ENCODE measurements around the gene MYLK.
"Not testable (repeated sequence)": the region's sequence is repeated elsewhere in the genome, so short reads cannot be mapped to it uniquely, and the experiment has no call there.

The MYLK gene

DNA sequence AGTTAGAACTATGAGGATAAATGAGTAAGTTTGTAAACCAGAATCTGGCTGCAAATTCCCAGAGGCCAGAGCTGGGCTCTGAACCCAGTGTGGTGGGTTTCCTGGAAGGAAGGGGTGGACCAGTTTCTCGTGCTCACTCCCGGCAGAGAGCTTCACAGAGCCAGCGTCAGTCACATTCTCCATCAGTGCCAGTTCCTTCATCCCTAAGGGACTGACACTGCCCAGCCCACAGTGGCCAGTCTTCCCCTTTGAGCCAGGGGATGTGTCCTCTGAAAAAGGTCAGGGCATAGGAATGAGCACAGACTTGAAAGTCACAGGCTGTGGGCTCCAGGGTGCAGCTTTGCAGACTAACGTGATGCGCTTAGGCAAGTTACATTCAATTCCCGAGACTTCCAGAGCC lies 163.5 kb downstream of the MYLK start:
- no peak for DNase-seq

DNA sequence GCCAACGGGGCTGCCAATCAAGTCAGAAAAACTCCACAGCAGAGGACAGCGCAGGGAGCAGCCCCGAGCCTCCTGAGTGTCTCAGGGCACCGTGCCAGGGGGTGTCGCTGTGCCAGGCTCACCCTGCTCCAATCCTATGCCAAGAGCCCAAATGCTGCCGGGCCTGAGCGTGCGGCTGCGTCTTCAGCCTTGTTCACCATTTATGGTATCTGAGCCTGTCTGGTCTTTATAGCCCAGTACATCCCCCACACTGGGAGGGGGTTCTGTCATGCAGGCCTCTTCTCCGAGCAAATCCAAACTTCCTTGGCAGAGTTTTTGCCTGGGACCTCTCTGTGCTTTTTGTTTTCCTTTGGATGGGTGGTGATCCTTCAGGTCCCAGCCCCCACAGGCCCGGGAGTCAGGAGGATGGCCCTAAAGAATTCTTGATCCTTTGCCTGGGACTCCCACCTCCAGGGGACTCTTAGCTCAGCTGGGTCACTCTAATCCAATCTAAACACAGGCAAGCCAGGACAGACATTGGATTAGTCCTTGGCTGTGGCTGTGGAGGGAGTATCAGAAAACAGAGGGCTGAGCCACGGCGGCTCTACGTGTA lies 164.2 kb downstream of the MYLK start:
- DNase-seq = no peak

DNA sequence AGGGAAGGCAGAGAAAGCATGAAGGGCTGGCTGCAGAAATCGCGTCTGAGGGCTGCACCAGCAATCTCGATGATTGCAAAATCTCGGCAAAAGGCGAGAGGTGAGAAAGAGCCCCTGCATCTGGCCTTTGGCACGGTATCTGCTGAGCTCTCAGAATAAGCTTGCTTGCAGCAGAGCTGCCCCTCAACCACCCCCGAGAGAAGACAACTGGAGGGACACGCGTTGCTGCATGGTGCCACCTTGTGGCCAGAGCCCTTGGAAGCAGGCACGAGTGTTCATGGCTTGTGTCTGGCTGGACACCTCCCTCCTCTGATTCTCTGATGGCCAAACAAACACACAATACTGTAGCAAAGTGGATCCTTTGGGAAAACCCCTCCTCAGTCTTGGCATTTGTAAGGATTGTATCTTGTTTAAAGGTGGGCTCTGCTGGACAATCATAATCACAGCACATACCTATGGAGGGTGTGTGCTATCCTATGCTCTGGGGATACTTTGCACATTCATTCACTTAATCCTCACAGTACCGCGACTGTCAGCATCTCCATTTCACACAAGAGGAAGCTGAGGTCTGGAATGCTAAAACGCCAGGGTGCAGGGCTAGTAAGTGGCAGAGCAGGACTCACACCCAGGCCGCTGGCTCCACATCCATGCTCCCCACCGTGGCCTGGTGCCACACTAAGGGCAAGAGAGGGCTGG lies 164.9 kb downstream of the MYLK start:
- peak; percentile 62 for DNase-seq

DNA sequence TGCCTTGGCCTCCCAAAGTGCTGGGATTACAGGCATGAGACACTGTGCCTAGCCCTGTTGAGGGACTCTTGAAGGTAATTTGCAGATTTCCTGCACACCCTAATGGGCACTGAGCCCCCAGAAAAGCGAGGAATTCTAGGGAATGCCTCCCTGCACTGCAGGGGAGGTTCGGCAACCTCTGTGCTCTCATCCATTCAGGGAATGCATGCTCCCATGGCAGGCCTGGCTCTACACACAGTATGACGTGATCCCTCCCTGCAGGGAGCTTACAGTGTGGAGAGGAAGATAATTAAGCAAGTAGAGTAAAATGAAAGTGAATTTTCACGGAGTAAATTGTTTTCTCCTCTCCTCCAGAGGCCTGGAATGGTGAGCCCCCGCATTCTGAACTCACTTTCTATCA lies 166.0 kb downstream of the MYLK start:
- no peak for DNase-seq

DNA sequence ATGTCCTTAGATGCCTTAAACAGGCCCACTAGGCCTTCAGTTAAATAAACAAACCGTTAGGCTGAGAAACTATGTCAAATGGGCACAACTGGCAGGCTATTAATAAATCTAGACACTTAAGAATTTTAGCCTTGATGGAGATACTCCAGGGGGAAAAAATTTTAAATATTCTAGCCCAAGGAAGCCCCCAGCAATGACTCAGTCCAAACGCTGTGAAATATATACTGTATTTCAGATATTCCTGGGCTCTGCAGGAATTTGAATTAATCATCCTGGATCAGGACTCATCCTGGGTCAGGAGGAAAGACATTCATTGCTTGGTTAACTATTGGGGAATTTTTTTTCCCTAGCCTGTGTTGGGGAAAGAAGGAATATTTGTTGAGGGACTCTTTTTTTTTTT lies 166.7 kb downstream of the MYLK start:
- not testable (repeated sequence) for DNase-seq

DNA sequence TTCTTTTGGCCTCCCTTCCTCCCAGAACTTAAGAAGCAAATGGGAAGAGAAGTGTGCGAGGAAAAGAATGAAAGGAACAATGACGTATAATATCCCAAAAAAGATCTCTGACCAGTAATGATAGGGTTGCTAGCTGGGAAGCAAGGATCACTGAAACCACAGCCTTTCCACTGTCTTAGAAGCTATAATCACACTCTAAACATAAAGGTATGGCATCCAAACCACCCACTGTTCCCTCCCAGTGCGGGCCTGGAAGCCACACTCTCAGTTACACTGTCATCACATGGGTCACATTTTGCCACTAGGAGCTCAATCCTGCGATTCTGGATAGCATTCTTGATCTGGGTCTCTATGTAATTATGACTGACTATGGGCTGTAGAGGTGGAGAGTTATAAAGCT lies 167.7 kb downstream of the MYLK start:
- DNase-seq = no peak

DNA sequence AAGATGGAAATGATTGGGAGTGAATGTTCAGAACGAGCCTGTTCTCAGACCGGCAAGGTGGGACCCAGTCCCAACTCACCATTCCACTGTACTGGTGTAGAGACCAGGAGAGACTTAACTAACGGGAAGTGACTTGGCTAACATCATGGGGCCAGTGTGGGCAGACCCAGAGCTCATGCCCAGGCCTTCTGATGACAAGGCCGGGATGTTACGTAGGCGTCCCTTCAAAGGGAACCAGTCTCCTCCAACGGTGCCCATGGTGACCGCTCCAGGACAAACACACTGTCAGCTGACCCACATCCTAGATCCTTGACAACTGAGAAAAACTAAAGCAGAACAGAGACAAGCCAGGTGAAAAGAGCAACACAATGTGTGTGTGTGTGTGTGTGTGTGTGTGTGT lies 170.9 kb downstream of the MYLK start:
- DNase-seq = no peak

DNA sequence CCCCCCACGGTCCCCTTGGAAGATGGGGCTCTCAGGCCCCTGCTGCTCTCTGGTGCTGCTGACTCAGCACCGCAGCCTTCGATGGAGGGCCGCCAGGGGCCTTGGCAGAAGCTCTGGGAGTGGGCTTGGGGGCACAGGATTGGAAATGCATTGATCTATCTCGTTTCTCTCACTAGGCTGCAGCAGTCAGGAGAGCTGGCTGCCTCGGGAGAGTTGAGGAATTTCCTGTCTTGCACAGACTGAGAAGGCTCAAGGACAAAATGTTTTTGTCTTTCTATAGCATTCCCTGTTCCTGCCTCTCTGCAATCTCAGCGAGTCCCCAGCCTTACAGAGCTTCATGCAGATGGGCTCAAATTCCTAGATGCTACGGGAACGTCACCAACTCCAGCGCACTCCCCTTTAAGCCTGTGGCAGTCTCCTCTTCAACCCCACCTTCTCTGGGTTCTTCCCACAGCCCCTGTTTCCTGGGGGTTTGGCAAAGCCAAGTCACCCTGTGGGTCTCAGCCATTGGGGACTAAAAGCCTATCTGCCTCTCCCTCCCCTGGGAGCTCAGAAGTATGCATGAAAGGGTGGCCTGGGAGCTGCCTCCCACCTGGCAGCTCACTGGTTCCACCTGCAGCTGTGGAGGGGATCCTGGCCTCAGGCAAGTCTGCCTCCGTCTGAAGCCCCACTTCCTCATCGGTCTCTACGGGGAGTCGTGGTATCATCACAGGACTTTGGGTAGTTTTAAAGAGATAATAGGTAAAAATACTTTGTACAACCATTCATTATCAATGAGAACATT lies 171.9 kb downstream of the MYLK start:
- DNase-seq = no peak

DNA sequence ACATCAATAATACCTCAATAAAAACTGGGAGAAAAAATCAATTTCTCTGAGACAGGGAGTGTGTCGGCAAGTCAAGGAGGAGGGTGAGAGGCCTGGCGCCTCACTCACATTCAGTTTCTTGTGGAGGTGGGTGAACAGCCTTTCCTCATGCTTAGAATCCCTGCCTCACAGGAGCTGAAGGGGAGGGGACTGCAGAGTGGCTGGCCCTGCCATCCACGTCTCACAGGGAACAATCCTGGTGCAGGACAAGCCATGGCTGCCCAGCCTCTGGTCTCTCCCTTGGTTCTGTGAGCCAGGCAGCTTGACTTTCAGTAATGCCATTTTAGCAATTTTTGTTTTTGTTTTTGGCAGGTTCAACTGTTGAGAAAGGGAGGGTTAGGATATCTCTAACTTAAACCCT lies 172.8 kb downstream of the MYLK start:
- no peak for DNase-seq

DNA sequence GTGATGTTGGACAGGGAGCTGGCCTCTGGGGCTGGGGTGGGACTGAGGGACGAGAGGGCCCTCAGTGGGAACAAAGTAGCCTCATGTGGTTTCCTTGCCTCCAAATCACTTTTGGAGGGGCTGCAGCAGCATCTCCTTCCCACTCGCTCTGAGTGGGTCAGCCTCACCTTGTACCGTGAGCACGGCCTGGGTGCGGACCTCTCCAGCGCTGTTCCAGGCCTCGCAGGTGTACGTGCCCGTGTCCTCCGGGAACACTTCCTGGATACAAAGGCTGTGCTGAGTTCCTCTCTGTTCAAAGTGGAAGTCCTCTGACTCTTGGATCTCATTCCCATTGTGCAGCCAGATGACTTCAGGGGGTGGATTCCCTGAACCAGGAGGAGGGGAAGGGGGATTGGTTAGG lies 175.6 kb downstream of the MYLK start:
- DNase-seq = no peak

DNA sequence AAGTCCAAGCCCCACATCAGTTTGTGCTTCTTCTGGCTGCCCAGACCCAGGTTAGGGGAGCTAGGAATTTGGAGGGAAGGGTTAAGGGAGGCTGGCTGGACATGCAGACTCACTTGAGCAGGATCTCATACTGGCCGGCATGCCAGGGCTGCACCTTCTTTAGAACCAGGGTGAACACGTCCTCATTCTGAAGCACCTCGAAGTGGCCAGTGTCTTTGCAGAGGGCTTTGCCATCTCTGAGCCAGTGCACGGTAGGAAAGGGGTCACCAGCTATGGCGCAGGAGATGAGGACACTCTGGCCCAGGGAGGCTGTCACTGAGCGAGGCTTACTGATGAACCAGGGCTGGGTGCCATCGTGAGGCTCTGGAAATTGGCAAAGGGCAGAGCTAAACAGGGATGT lies 176.5 kb downstream of the MYLK start:
- DNase-seq = not testable (repeated sequence)

DNA sequence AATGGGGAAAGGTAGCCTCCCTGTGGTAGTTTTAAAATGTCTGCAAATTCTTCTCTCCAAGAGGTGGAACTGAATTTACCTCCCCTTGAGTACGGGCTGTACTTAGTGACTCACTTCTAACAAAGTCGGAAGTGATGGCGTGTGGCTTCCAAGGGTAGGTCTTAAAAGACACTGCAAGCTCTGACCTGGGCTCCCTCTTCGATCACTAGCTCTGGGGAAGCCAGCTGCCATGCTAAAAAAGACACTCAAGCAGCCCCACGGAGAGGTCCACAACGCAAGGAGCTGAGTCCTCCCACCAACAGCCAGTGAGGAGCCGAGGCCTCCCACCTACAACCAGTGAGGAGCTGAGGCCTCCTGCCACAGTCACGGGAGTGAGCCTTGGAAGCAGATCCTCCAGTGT lies 177.3 kb downstream of the MYLK start:
- no peak for DNase-seq

DNA sequence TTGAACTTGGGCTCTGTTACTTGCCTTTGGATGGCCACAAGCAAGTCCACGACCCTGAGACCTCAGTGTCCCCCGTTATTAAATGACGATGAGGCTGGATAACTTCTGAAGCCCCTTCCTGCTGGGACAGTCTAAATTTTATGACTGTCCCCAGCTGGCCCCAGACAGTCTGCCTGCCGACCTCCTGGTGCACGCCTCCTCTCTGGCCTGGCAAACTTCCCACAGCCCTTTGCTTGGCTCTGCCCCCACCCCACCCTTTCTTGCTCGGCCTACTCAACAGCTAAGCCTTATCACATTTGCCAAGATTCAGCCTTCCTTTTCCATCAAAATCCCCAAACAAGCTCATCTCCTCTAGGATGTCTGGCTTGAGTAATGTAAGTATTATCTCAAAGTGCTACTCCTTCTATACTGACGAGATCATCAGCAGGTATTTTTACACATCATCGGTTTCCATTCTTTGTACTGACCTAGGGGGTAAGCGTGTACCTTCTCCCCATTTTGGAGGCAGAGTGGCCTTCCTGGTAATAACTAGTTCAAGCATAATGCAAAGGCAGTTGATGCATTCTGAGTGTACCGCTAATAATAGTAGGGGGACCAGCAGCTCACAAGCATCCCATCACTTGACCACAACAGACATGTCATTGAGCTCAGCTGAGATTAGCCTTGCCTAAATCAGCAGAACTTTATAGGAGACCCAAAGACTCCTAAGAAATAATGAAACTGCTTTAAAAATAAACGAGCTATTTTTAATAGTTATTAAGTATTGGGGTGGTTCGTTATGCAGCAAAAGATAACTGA lies 178.4 kb downstream of the MYLK start:
- no peak for DNase-seq

DNA sequence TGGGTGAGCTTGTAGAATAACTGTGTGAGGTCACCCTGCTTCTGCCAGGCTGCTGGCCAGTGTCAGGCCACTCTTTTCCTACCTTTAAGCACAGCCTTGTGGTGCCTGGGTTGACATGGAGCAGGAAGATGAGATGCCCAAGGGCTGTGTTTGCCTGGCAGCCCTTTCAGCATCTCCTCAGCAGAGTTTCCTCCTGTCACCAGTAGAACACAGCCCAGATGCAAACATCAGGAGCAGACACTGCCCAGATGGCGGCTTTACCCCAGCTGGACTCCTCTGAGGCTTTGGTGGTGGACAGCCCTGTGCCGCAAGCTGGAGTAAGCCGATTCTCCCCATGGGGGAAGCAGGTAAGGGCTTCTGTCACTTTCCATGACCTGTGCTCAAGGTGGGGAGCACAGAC lies 180.5 kb downstream of the MYLK start:
- not testable (repeated sequence) for DNase-seq

DNA sequence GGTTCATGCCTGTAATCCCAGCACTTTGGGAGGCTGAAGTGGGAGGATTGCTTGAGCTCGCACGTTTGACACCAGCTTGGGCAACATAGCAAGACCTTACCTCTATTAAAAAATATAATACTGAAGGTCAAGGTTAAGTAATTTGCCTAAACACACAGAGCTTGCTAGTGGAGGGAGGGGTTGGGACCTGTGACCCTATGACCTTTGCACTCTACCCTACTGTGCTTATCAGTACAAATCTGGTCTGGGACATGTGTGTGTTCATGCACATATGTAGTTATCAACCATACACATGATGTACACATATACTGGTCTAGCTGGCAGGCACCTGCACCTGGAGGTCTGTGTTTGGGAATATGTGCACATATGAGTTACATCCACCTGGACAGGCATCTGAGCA lies 181.4 kb downstream of the MYLK start:
- DNase-seq = no peak

DNA sequence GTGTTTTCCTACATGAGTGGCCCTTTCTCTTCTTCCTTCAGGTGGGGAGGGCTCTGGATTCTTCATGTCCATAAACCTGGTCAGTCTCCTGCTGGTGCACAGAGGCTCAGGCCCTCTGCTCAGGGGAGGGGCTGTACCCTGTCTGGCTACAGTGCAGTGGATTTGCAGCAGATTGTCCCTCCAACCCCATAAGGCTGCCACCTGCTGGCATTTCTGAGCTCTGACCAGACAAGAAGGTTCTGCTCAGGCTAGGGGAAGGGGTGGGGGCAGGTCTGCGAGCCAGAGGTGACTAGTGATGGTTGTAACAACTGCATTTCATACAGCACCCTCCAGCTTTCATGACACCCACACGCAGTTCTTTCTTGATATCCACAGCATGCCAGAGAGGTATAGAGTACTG lies 182.1 kb downstream of the MYLK start:
- DNase-seq = peak; percentile 48

DNA sequence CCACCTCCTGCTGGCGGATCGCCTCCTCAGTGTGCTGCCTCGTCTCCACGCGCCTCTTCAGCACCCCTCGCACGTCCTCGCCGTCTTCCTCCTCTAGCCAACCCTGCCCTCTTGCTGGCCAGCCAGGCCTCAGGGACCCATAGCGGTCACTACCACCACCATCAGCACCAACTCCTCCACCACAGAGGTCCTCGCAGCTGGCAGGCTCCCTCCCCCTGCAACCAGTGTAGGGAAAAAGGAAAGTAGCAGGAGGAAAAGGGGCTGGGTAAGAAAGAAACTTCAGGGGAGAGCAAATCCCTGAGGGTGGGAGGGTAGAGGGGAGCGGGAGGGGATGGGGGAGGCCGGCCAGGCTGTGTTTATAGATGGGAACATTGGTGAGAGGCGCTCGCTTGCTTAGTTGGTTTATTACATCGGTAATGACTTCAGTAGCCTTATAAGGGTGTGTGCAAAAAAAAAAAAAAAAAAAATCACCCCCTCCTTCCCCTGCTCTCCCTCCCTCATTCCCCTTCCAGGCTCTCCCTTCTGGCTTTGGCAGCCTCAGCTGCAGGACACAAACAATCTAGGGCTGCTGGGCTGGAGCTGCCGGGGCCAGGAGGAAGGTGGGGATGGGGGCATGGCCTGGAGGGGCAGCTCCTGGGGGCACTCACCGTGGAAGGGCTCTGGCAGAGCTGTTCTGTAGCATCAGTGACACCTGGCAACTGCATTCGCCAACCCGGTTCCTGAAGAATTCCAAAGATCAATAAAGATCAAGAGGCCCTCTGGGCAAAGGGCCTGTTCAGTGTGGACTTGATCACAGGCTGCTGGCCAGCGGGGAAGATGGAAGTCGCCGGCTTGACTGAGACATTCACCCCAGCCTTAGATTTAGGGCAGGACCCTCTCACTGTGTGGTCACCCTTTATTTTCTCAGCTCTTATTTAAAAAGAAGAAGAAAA lies 183.1 kb downstream of the MYLK start:
- DNase-seq = no peak

DNA sequence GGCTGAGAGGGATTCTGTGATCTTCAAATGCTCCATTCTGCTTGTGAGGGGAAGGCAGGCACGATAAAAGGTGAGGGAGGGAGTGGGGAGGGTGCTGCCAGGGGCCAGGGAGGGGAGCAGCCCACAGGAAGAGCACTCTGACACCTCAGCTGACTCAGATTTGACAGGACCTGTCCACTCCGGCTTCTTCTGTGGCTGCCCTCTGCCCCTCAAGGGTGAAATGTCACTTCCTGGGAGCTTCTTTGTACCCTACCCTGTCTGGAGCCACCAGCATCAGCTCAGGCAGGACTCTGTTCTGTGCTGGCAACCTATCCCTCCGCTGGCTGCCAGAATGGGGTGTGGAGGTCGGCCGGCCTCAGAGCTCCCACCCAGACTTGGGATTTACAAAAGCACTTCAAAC lies 185.3 kb downstream of the MYLK start:
- no peak for DNase-seq

DNA sequence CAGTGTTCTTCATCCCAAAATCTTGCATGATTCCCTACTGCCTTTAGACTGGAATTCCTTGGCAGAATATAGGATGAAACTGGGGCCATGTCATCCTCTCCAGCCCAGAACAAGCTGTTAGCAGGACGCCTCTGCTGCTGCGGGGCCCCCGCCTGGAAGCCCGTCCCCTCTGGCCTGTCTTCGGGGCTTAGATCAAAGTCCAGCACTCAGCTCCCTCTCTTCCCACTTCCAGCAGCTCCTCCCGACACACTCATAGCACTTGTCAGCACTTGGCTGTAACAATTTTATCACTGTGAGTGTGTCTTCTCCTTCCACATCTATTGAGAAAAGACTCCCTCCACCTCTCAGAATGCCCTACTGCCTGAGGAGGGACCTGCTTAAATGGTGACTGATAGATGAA lies 187.3 kb downstream of the MYLK start:
- DNase-seq = no peak

DNA sequence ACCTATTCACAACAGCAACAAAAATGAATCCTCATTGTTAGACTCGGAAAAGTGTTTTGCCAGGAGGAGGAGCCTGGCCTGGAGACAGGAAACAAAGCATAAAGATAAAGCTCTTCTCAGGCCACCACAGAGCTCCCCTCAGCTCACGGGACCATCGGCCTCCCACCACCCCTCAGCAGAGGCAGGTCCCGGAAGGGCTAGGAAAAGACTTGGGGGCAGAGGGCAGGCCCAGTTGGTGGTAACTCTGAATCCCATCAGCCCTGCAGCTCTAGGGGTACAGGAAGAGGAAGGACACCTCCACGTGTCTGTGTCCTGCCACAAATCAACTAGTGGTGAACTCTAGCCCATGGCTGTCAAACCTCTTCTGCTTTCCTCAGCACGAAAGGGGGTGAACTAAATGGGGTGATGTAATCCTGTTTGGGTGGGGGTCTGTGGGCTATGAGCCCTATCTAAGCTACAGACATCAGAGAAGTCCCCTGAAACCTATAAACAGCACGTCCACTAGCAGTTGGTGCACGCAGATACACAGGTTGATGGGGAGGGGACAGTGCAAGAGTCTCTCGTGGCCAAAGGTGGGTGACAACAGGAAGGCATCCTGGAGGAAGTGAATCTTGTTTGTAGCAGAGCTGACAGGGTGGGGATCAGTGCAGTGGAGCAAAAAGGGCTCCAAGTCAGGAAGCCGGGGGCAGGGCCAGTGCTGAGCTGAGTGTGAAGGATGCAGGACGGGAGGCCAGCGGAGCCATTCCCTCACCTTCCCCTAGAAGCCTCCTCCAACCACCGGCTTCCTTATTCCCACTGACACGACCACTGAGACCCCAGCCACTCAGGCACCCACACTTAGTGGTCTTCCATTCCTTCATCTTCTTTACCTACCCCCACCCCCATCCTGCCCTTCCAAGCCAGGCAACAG lies 188.1 kb downstream of the MYLK start:
- DNase-seq = no peak

DNA sequence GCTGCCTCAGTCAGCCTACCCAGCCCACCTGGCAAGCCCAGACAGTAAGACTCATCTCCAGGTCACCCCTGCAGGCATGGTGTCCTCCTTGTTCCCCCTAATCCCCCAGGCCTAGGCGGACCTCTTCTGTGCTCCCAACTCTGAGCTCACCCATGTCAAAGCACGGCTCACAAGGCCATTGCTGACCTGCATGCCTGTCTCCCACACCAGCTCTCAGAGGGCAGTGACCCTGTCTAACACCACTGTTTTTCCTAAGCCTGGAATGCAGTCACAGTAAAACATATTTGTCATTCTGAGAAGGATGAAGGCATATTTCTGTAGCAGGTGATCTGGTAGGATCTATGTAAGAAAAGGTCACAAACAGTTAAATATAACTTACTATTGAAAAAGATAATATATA lies 189.0 kb downstream of the MYLK start:
- no peak for DNase-seq

All from activated CD4-positive, alpha-beta T cell treated with anti-CD3 and anti-CD28 coated beads for 48 hours (primary cell).